A549 (cell line): ENCODE data around the gene SGSH.

Experiments used
- BCL3 ChIP-seq: fragments of >200 bp; sonication (Bioruptor Twin); formaldehyde crosslinking; IDR thresholded peaks from 3 replicates; pipeline ENCODE4 v1.6.1; 2016
- CHD2 ChIP-seq: fragments of 150-350 bp; IDR thresholded peaks from 2 replicates; pipeline ENCODE4 v1.6.1; 2014; ENCODE audit warnings: low read length; ENCODE audit not compliant: partially characterized antibody
- CTCF ChIP-seq: fragments of >200 bp; sonication (Bioruptor Twin); formaldehyde crosslinking; IDR thresholded peaks from 3 replicates; pipeline ENCODE4 v1.5.1; 2016
- FOXS1 ChIP-seq: fragments of 250-450 bp; sonication (Bioruptor Pico); IDR thresholded peaks from 2 replicates; pipeline ENCODE4 v1.5.0; 2020; ENCODE audit warnings: mild to moderate bottlenecking, moderate library complexity
- POLR2A ChIP-seq: IDR thresholded peaks from 2 replicates; pipeline ENCODE4 v1.6.1; 2012; ENCODE audit warnings: mild to moderate bottlenecking, low read length
- RFX5 ChIP-seq: fragments of 450-650 bp; IDR thresholded peaks from 2 replicates; pipeline ENCODE4 v1.7.1; 2014; ENCODE audit warnings: antibody characterized with exemption, mild to moderate bottlenecking, moderate library complexity

- TF ChIP-seq RFX5 = no peak
- no peak for TF ChIP-seq CTCF
- no peak for TF ChIP-seq CHD2
- no peak for TF ChIP-seq POLR2A
- TF ChIP-seq BCL3 = no peak
- TF ChIP-seq FOXS1 (CRISPR knock-in tag) = no peak
These were observed 16.6 kb downstream of the SGSH start for GRCh38 chr17:80203471-80203963.
